Measurements from ENCODE around the gene CHERP. TPM values are rescaled to one million over a fixed set of nuclear protein-coding genes. Genes with fewer than 3 reads are reported as not detected.

The CHERP gene
- total and polyA plus RNA-seq, 2 of the 4 experiments (the other 2 are of a cell fraction), result 0.54 to 13.5 TPM

DNA sequence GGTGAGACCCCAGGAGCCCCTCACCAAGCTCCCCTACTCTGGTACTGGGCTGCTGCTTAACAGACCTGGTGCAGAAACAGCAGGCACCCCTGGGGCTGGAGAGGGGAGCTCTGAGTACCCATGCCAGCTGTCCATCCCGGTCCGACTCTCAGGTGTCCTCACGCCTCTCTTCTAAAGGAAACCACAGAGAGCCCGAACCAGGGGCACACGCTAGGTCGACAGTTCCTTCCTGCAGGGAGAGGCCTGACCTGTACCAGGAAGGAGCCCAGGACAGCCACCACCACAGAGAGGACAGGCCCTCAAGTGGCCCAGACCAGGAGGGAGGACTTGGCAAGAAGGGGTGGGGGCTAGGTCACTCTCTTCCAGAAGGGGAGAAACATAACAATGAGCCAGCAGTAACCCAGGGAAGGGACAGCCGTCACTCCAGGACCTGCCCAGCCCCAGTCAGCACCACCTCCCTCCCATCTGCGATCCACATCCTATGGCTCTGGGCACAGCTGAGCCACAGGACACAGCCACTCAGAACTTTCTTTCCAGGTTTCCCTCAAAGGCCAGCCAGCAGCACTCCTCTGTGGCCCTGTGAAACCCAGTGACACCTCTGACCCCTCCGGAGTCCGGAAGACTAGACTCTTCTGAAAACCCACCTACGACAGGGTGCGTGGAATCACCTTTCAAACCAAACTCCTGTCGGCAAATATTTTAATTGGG, 43.0 kb upstream of the CHERP start:
- Histone ChIP-seq H3K9me1 (ENCODE audit: insufficient read depth, low read length) (peaks cover 49% of the 10 kb centered on the region), H2AK5ac (ENCODE audit: low read depth, low read length) (no peak overlapping the region), H3K23ac (ENCODE audit: low read depth, low read length) (no peak overlapping the region), H3K4ac (ENCODE audit: low read depth, low read length) (no peak overlapping the region), H3K4me2 (ENCODE audit: low read depth, low read length) (no peak overlapping the region), H2AFZ (replicated peaks; ENCODE audit: low read length, poor library complexity) (no peak overlapping the region), H3K36me3 (ENCODE audit: control insufficient read depth, insufficient read depth, low read length) (no peaks in the 10 kb centered on the region), H4K91ac (ENCODE audit: insufficient read depth, low read depth, low read length) (no peak overlapping the region), H2BK5ac (ENCODE audit: low read depth, low read length, poor library complexity, severe bottlenecking) (no peak overlapping the region), H3K56ac (ENCODE audit: extremely low read depth, insufficient read depth, low read length) (no peak overlapping the region), H3K4me1 (ENCODE audit: control insufficient read depth, insufficient read depth, low read length) (peaks cover 40% of the 10 kb centered on the region), H3K18ac (ENCODE audit: low read depth, low read length) (no peak overlapping the region), H3K79me1 (ENCODE audit: low read depth in 1 of 2, low read length in 2 of 2) (peaks cover 40 to 99% of the 10 kb centered on the region in 2 experiments), H3K27ac (ENCODE audit: insufficient read depth, low read length) (no peak overlapping the region), H3K4me3 (ENCODE audit: insufficient read depth, low read depth, low read length) (no peak overlapping the region), H2BK120ac (ENCODE audit: low read depth, low read length) (no peak overlapping the region), H3K9me3 (ENCODE audit: control insufficient read depth, insufficient read depth, low read length) (no peaks in the 10 kb centered on the region), H3K27me3 (ENCODE audit: control insufficient read depth, insufficient read depth, low read length) (no peaks in the 10 kb centered on the region), H3K14ac (replicated peaks; ENCODE audit: low read depth, low read length) (no peak overlapping the region), H3K9ac (ENCODE audit: low read depth, low read length) (no peak overlapping the region), H4K20me1 (ENCODE audit: insufficient read depth, low read length) (peaks cover 98% of the 10 kb centered on the region), H4K5ac (ENCODE audit: low read depth, low read length) (no peak overlapping the region), H2BK15ac (ENCODE audit: low read depth, low read length) (no peak overlapping the region), H2BK20ac (ENCODE audit: low read depth, low read length) (no peak overlapping the region), H4K8ac (ENCODE audit: low read depth in 2 of 2, low read length in 2 of 2) (no peak overlapping the region), H2AK9ac (replicated peaks; ENCODE audit: low read depth, low read length, poor library complexity) (peak overlapping the region; percentile 52)
- ChIA-PET CTCF (no interaction called here), POLR2A (ENCODE audit: unreplicated experiment) (interaction anchor here (0.7 kb wide), 1 partner anchor 43 kb away, joined by 3 read pairs; the partner anchor contains the start of gene MED26)
- in situ Hi-C loops (cut with MboI; ENCODE audit: low sequenced_read_pairs) (no loop called here), intact Hi-C loops (cut with micrococcal nuclease) (no loop called here), dilution Hi-C loops (cut with HindIII; ENCODE audit: low sequenced_read_pairs, unreplicated experiment) (no loop called here)
- no peak for DNase-seq
- ATAC-seq (ENCODE audit: low read depth), result no peak
- TF ChIP-seq BHLHE40 (IDR thresholded peaks at IDR 0.05; ENCODE audit: low read depth, low read length), result no peak
- TF ChIP-seq MAZ (IDR thresholded peaks at IDR 0.05; ENCODE audit: borderline replicate concordance, low read depth, low read length), result no peak
- no peak for TF ChIP-seq NFE2L2 (IDR thresholded peaks at IDR 0.05; ENCODE audit: low read depth, low read length)
- TF ChIP-seq CHD1 (IDR thresholded peaks at IDR 0.05; ENCODE audit: low read depth, low read length), result no peak
- TF ChIP-seq, protein P1, sequence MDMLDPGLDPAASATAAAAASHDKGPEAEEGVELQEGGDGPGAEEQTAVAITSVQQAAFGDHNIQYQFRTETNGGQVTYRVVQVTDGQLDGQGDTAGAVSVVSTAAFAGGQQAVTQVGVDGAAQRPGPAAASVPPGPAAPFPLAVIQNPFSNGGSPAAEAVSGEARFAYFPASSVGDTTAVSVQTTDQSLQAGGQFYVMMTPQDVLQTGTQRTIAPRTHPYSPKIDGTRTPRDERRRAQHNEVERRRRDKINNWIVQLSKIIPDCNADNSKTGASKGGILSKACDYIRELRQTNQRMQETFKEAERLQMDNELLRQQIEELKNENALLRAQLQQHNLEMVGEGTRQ (IDR thresholded peaks at IDR 0.05; ENCODE audit: low read depth, low read length), result no peak
- no peak for TF ChIP-seq FOS (IDR thresholded peaks at IDR 0.05; ENCODE audit: low read depth, low read length)
- TF ChIP-seq SMC3 (IDR thresholded peaks at IDR 0.05; ENCODE audit: low read depth, low read length), result no peak
- no peak for TF ChIP-seq RAD21 (IDR thresholded peaks at IDR 0.05; ENCODE audit: low read length)
- TF ChIP-seq CEBPB (IDR thresholded peaks at IDR 0.05; ENCODE audit: low read depth, low read length), result no peak
- no peak for TF ChIP-seq POLR2A (IDR thresholded peaks at IDR 0.05; ENCODE audit: low read depth, low read length)
- TF ChIP-seq, protein P2, sequence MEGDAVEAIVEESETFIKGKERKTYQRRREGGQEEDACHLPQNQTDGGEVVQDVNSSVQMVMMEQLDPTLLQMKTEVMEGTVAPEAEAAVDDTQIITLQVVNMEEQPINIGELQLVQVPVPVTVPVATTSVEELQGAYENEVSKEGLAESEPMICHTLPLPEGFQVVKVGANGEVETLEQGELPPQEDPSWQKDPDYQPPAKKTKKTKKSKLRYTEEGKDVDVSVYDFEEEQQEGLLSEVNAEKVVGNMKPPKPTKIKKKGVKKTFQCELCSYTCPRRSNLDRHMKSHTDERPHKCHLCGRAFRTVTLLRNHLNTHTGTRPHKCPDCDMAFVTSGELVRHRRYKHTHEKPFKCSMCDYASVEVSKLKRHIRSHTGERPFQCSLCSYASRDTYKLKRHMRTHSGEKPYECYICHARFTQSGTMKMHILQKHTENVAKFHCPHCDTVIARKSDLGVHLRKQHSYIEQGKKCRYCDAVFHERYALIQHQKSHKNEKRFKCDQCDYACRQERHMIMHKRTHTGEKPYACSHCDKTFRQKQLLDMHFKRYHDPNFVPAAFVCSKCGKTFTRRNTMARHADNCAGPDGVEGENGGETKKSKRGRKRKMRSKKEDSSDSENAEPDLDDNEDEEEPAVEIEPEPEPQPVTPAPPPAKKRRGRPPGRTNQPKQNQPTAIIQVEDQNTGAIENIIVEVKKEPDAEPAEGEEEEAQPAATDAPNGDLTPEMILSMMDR (conservative IDR thresholded peaks at IDR 0.05; ENCODE audit: low read depth, low read length), result no peak
- no peak for TF ChIP-seq MAFK (IDR thresholded peaks at IDR 0.05; ENCODE audit: low read depth, low read length)
- no peak for TF ChIP-seq RFX5 (IDR thresholded peaks at IDR 0.05; ENCODE audit: low read depth, low read length)
- TF ChIP-seq, protein P3, sequence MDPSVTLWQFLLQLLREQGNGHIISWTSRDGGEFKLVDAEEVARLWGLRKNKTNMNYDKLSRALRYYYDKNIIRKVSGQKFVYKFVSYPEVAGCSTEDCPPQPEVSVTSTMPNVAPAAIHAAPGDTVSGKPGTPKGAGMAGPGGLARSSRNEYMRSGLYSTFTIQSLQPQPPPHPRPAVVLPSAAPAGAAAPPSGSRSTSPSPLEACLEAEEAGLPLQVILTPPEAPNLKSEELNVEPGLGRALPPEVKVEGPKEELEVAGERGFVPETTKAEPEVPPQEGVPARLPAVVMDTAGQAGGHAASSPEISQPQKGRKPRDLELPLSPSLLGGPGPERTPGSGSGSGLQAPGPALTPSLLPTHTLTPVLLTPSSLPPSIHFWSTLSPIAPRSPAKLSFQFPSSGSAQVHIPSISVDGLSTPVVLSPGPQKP (IDR thresholded peaks at IDR 0.05; ENCODE audit: borderline replicate concordance, low read depth, low read length), result no peak
- no peak for TF ChIP-seq RCOR1 (IDR thresholded peaks at IDR 0.05; ENCODE audit: insufficient replicate concordance, low read length)
- no peak for TF ChIP-seq MXI1 (IDR thresholded peaks at IDR 0.05; ENCODE audit: borderline replicate concordance, low read depth, low read length)
- 97% methylated on average over 5 of the region's 13 CpGs; no CpG with 5 or more reads in 1 of the 2 experiments for WGBS, 2 experiments (ENCODE audit: extremely low coverage in 2 of 2, insufficient read length in 1 of 2)
- BruUV-seq (replicated peaks), result no TSS peak
